ENCODE results near the gene MAST2. TPM values are rescaled to one million over a fixed set of nuclear protein-coding genes. Genes with fewer than 3 reads are reported as not detected.

The MAST2 gene
- total RNA-seq, 1 experiment from 2014 or later = 41.9 TPM

GRCh38 chr1:46084553-46085451 is 281.4 kb downstream of the MAST2 start:
- ATAC-seq = no peak
- Histone ChIP-seq H3K9me3 (ENCODE audit: control insufficient read depth in 1 of 2, insufficient read depth in 1 of 2, low read depth in 1 of 2, low read length in 2 of 2) (no peaks in the 10 kb centered on the region), H3K27me3 (ENCODE audit: insufficient read depth, low read length) (no peaks in the 10 kb centered on the region), H3K36me3 (ENCODE audit: control insufficient read depth in 1 of 2, insufficient read depth in 2 of 2, low read length in 2 of 2) (no peaks in the 10 kb centered on the region), H3K27ac (ENCODE audit: low read depth, low read length) (no peak overlapping the region), H3K9ac (ENCODE audit: low read length) (no peak overlapping the region), H2AFZ (ENCODE audit: low read depth, low read length, poor library complexity, severe bottlenecking) (no peak overlapping the region), H3K4me1 (ENCODE audit: control insufficient read depth in 1 of 2, insufficient read depth in 2 of 2, low read length in 2 of 2) (peaks cover 0 to 9% of the 10 kb centered on the region in 2 experiments; a peak in 1 of 4 replicates), H4K20me1 (ENCODE audit: insufficient read depth) (no peaks in the 10 kb centered on the region), H3K4me2 (ENCODE audit: low read length) (peak overlapping the region; percentile 1; the same call in 1 of the 2 replicates), H3K4me3 (replicated peaks in 1 of 2; ENCODE audit: low read depth in 1 of 2, low read length in 2 of 2) (no peak overlapping the region), H3K79me2 (ENCODE audit: insufficient read depth, low read length) (no peaks in the 10 kb centered on the region), H3K9me2 (ENCODE audit: insufficient read depth) (no peaks in the 10 kb centered on the region)
- RAD21 ChIA-PET (ENCODE audit: low non-redundant PET in 1 of 2, low total read pairs in 2 of 2, uncharacterized antibody in 2 of 2, unreplicated experiment in 2 of 2) = no interaction called here
- CTCF ChIA-PET = interaction anchor here (1.3 kb wide), 1 partner anchor 13 kb away, joined by 3 read pairs; no protein-coding TSS in a partner anchor
- no TSS peak for BruUV-seq (replicated peaks)
- POLR2A ChIA-PET = no interaction called here
- no peak for DNase-seq (ENCODE audit: low read depth, low spot score)
- intact Hi-C loops (cut with micrococcal nuclease) = no loop called here
- no peak for TF ChIP-seq SIN3A (IDR thresholded peaks at IDR 0.05; ENCODE audit: low read depth)
- TF ChIP-seq CBX3 (IDR thresholded peaks at IDR 0.05; ENCODE audit: low read depth) = no peak
- peak; percentile 26; the same call in 1 of the 2 replicates for TF ChIP-seq FOSL1 (IDR thresholded peaks at IDR 0.05; ENCODE audit: low read depth)
- no peak for TF ChIP-seq MAX (IDR thresholded peaks at IDR 0.05)
- no peak for TF ChIP-seq CEBPB (IDR thresholded peaks at IDR 0.05; ENCODE audit: low read depth)

Other genes with a start within 250 kb of the MAST2 start
- 185 TPM for gene NASP, start 219.6 kb upstream of the MAST2 start, total RNA-seq (2021; ENCODE audit: unreplicated experiment)
- 2.4 TPM for gene CCDC17, start 179.6 kb upstream of the MAST2 start, total RNA-seq (2021; ENCODE audit: unreplicated experiment)
- 110 TPM for gene GPBP1L1, start 117.1 kb upstream of the MAST2 start, total RNA-seq (2021; ENCODE audit: unreplicated experiment)
- gene TMEM69, start 115.4 kb upstream of the MAST2 start, total RNA-seq (2021; ENCODE audit: unreplicated experiment) = 39.3 TPM
- 13.8 TPM for gene IPP, start 53.0 kb upstream of the MAST2 start, total RNA-seq (2021; ENCODE audit: unreplicated experiment)